Liver (tissue), 9 donors: ENCODE measurements around the gene ZNF664. TPM values are rescaled to one million over a fixed set of nuclear protein-coding genes. Genes with fewer than 3 reads are reported as not detected.

Experiments used
- DNase-seq: peaks from one replicate; pipeline ENCODE4 v3.0.0-alpha.2; 2017; ENCODE audit warnings: low spot score
- H3K27ac ChIP-seq, 2 donors: one replicate each; pipeline ENCODE4 v1.7.0; 2013; ENCODE audit warnings: inconsistent platforms in 2 of 2, low read length in 2 of 2, control low read depth in 1 of 2, low read depth in 1 of 2, mild to moderate bottlenecking in 1 of 2
- H3K27me3 ChIP-seq, 4 donors: one replicate each; pipeline versions ENCODE4 v1.6.1 to v1.7.0; 2013; ENCODE audit warnings: low read length in 3 of 4, inconsistent platforms in 1 of 4, mild to moderate bottlenecking in 1 of 4, moderate library complexity in 1 of 4; ENCODE audit not compliant: control insufficient read depth in 4 of 4, insufficient read depth in 4 of 4
- H3K36me3 ChIP-seq, 4 donors: one replicate each; pipeline versions ENCODE4 v1.6.1 to v1.7.0; 2013; ENCODE audit warnings: low read length in 3 of 4, mild to moderate bottlenecking in 3 of 4, low read depth in 1 of 4, moderate library complexity in 1 of 4; ENCODE audit not compliant: control insufficient read depth in 4 of 4, insufficient read depth in 3 of 4
- H3K4me1 ChIP-seq, 4 donors: one replicate each; pipeline versions ENCODE4 v1.6.1 to v1.7.0; 2013; ENCODE audit warnings: low read length in 3 of 4, mild to moderate bottlenecking in 3 of 4, moderate library complexity in 1 of 4; ENCODE audit not compliant: control insufficient read depth in 4 of 4, insufficient read depth in 4 of 4
- H3K4me3 ChIP-seq, 3 donors: one replicate each; pipeline versions ENCODE4 v1.6.1 to v1.7.0; 2013; ENCODE audit warnings: low read length in 3 of 3, control low read depth in 1 of 3, low read depth in 1 of 3, mild to moderate bottlenecking in 1 of 3
- H3K9ac ChIP-seq, 2 donors: one replicate each; pipeline ENCODE4 v1.7.0; 2013; ENCODE audit warnings: low read length in 2 of 2, mild to moderate bottlenecking in 2 of 2, moderate library complexity in 2 of 2, control low read depth in 1 of 2, low read depth in 1 of 2
- H3K9me3 ChIP-seq, 4 donors: one replicate each; pipeline versions ENCODE4 v1.6.1 to v1.7.0; 2013; ENCODE audit warnings: low read length in 3 of 4; ENCODE audit not compliant: control insufficient read depth in 4 of 4
- CTCF ChIP-seq: fragments of 150-350 bp; IDR thresholded peaks from 2 replicates; pipeline ENCODE4 v1.5.1; 2017; ENCODE audit warnings: improper control_type of control experiment, low read depth, low read length; ENCODE audit not compliant: missing input control
- EGR1 ChIP-seq, 2 donors: IDR thresholded peaks; 2 replicates each; pipeline ENCODE4 v1.6.1; 2016 to 2018; ENCODE audit warnings: antibody characterized with exemption in 2 of 2, low read depth in 2 of 2
- FOXA1 ChIP-seq: IDR thresholded peaks from 2 replicates; pipeline ENCODE4 v1.6.1; 2016; ENCODE audit warnings: antibody characterized with exemption
- FOXA2 ChIP-seq: IDR thresholded peaks from 2 replicates; pipeline ENCODE4 v1.6.1; 2016; ENCODE audit warnings: antibody characterized with exemption
- GABPA ChIP-seq, 2 donors: IDR thresholded peaks in 1 of 2; conservative IDR thresholded peaks in 1 of 2; 2 replicates each; pipeline ENCODE4 v1.6.1; 2016; ENCODE audit warnings: antibody characterized with exemption in 2 of 2, mild to moderate bottlenecking in 1 of 2, moderate library complexity in 1 of 2
- HNF4A ChIP-seq, 2 donors: conservative IDR thresholded peaks; 2 replicates each; pipeline ENCODE4 v1.6.1; 2016; ENCODE audit warnings: antibody characterized with exemption in 2 of 2, mild to moderate bottlenecking in 2 of 2
- HNF4G ChIP-seq: IDR thresholded peaks from 2 replicates; pipeline ENCODE4 v1.6.1; 2016; ENCODE audit warnings: antibody characterized with exemption
- JUND ChIP-seq, 2 donors: IDR thresholded peaks; 2 replicates each; pipeline ENCODE4 v1.6.1; 2016; ENCODE audit warnings: antibody characterized with exemption in 2 of 2
- MAX ChIP-seq: IDR thresholded peaks from 2 replicates; pipeline ENCODE4 v1.6.1; 2016; ENCODE audit warnings: antibody characterized with exemption
- NR2F2 ChIP-seq: IDR thresholded peaks from 2 replicates; pipeline ENCODE4 v1.6.1; 2016; ENCODE audit warnings: antibody characterized with exemption
- RAD21 ChIP-seq, 2 donors: IDR thresholded peaks; 2 replicates each; pipeline ENCODE4 v1.6.1; 2016; ENCODE audit warnings: antibody characterized with exemption in 2 of 2, mild to moderate bottlenecking in 2 of 2
- REST ChIP-seq: IDR thresholded peaks from 2 replicates; pipeline ENCODE4 v1.6.1; 2016; ENCODE audit warnings: antibody characterized with exemption, mild to moderate bottlenecking
- RXRA ChIP-seq, 2 donors: IDR thresholded peaks; 2 replicates each; pipeline ENCODE4 v1.6.1; 2017 to 2018; ENCODE audit warnings: antibody characterized with exemption in 2 of 2, mild to moderate bottlenecking in 1 of 2
- SP1 ChIP-seq: IDR thresholded peaks from 2 replicates; pipeline ENCODE4 v1.6.1; 2018; ENCODE audit warnings: antibody characterized with exemption, mild to moderate bottlenecking
- TAF1 ChIP-seq: conservative IDR thresholded peaks from 2 replicates; pipeline ENCODE4 v1.6.1; 2016; ENCODE audit warnings: antibody characterized with exemption, mild to moderate bottlenecking
- YY1 ChIP-seq: IDR thresholded peaks from 2 replicates; pipeline ENCODE4 v1.6.1; 2016; ENCODE audit warnings: antibody characterized with exemption, mild to moderate bottlenecking
- ZBTB33 ChIP-seq: IDR thresholded peaks from 2 replicates; pipeline ENCODE4 v1.6.1; 2016; ENCODE audit warnings: antibody characterized with exemption
- whole genome bisulfite sequencing: extraction: QIAGEN DNeasy Blood & Tissue Kit; methylation state at CpG from one replicate; pipeline ENCODE4 v1.1.7; 2013; 5-methylcytosine and 5-hydroxymethylcytosine counted together
- polyA plus RNA-seq, 2 donors: library from polyadenylated mRNA; stranded (reverse) in 1 of 2; unstranded in 1 of 2; fragments of 200-250 nt in 1 of 2; fragments of >200 nt in 1 of 2; fragmentation: Nextera tagmentation in 1 of 2; extraction: Ambion mirVana in 1 of 2; gene quantifications; one replicate each; pipeline versions ENCODE4 v1.2.1 to v1.2.3, GENCODE V29; 2013 to 2015
- total RNA-seq, 2 donors: library from RNA; depleted of rRNA; stranded (reverse); fragments of >200 nt; gene quantifications; one replicate each; pipeline ENCODE4 v1.2.3, GENCODE V29; 2014
- donor health status: healthy.
- donor health status: healthy.
- donor health status: healthy.
- donor health status: healthy.
- donor health status: healthy.

ZNF664 gene
- total and polyA plus RNA-seq, 4 donors, result 7.2 to 40.3 (median 29.6) TPM

- Histone ChIP-seq H3K9me3 (no peaks in the 10 kb centered on the region), H3K36me3 (peaks cover 5 to 15% (median 11%) of the 10 kb centered on the region in 4 donors), H3K4me1 (peaks cover 3 to 29% (median 24%) of the 10 kb centered on the region in 4 donors), H3K4me3 (no peak overlapping the region), H3K27me3 (no peaks in the 10 kb centered on the region), H3K27ac (no peak overlapping the region), H3K9ac (no peak overlapping the region)
- 86% methylated on average over 6 of the region's 6 CpGs for WGBS
- DNase-seq, result no peak
- TF ChIP-seq MAX (no peak), YY1 (no peak), HNF4G (no peak), ZBTB33 (no peak), FOXA2 (no peak), HNF4A (conservative IDR thresholded peaks at IDR 0.05) (no peak), SP1 (no peak), TAF1 (no peak), FOXA1 (no peak), GABPA (IDR thresholded peaks at IDR 0.05 in 1 of 2, conservative IDR thresholded peaks at IDR 0.05 in 1 of 2) (no peak), NR2F2 (no peak), EGR1 (IDR thresholded peaks at IDR 0.05; ENCODE audit: low read depth in 2 of 2) (no peak), RXRA (IDR thresholded peaks at IDR 0.05) (no peak), JUND (IDR thresholded peaks at IDR 0.05) (no peak), REST (no peak), CTCF (no peak), RAD21 (IDR thresholded peaks at IDR 0.05) (no peak)
These were observed 36.8 kb downstream of the ZNF664 start for GRCh38 chr12:124009781-124010180.

- H3K27ac ChIP-seq, result no peak overlapping the region
- H3K9ac ChIP-seq, result no peak overlapping the region
- no peak overlapping the region for H3K4me3 ChIP-seq
- no peak for DNase-seq
- no peaks in the 10 kb centered on the region for H3K9me3 ChIP-seq
- no peak for TF ChIP-seq HNF4G
- H3K4me1 ChIP-seq, result peaks cover 2 to 28% (median 23%) of the 10 kb centered on the region in 4 donors
- WGBS, result 88% methylated on average over 3 of the region's 3 CpGs
- no peaks in the 10 kb centered on the region for H3K27me3 ChIP-seq
- H3K36me3 ChIP-seq, result peaks cover 5 to 15% (median 11%) of the 10 kb centered on the region in 4 donors
These were observed 37.7 kb downstream of the ZNF664 start for GRCh38 chr12:124010687-124011086.
